Hepatocyte (in vitro differentiated cells): Measurements from ENCODE around the gene NPRL2. TPM values are rescaled to one million over a fixed set of nuclear protein-coding genes. Genes with fewer than 3 reads are reported as not detected.

ENCODE experiments used
- DNase-seq: peaks from one replicate; pipeline ENCODE4 v3.0.0-alpha.2; 2016; ENCODE audit warnings: low spot score
- H2AFZ ChIP-seq: fragments of 200-600 bp; sonication (generic); 2 replicates; pipeline ENCODE4 v1.6.0; 2016; ENCODE audit warnings: antibody characterized with exemption, mild to moderate bottlenecking
- H3K27ac ChIP-seq: fragments of 200-600 bp; sonication (generic); 2 replicates; pipeline ENCODE4 v1.5.1; 2016; ENCODE audit warnings: mild to moderate bottlenecking
- H3K27me3 ChIP-seq: fragments of 200-600 bp; sonication (generic); 2 replicates; pipeline ENCODE4 v1.6.1; 2016
- H3K36me3 ChIP-seq: fragments of 200-600 bp; sonication (generic); replicated peaks from 2 replicates; pipeline ENCODE4 v1.5.1; 2016; ENCODE audit warnings: low read depth; ENCODE audit not compliant: insufficient read depth
- H3K4me1 ChIP-seq: fragments of 200-600 bp; sonication (generic); 2 replicates; pipeline ENCODE4 v1.5.1; 2016; ENCODE audit warnings: mild to moderate bottlenecking, moderate library complexity; ENCODE audit not compliant: insufficient read depth
- H3K4me2 ChIP-seq: fragments of 200-600 bp; sonication (generic); 2 replicates; pipeline ENCODE4 v1.6.0; 2016
- H3K4me3 ChIP-seq: fragments of 200-600 bp; sonication (generic); 2 replicates; pipeline ENCODE4 v1.5.1; 2016; ENCODE audit warnings: mild to moderate bottlenecking
- H3K79me2 ChIP-seq: fragments of 200-600 bp; sonication (generic); 2 replicates; pipeline ENCODE4 v1.6.0; 2017; ENCODE audit warnings: mild to moderate bottlenecking
- H3K9me2 ChIP-seq: fragments of 200-600 bp; sonication (generic); replicated peaks from 2 replicates; pipeline ENCODE4 v1.6.0; 2017; ENCODE audit warnings: mild to moderate bottlenecking; ENCODE audit not compliant: insufficient read depth
- H3K9me3 ChIP-seq: fragments of 200-600 bp; sonication (generic); 2 replicates; pipeline ENCODE4 v1.5.1; 2016; ENCODE audit warnings: low read depth, mild to moderate bottlenecking
- H4K20me1 ChIP-seq: fragments of 200-600 bp; sonication (generic); 2 replicates; pipeline ENCODE4 v1.6.0; 2016; ENCODE audit warnings: mild to moderate bottlenecking; ENCODE audit not compliant: insufficient read depth, poor library complexity, severe bottlenecking
- EZH2 ChIP-seq: fragments of 200-600 bp; sonication (generic); IDR thresholded peaks from 2 replicates; pipeline ENCODE4 v1.6.1; 2016; ENCODE audit warnings: antibody characterized with exemption, mild to moderate bottlenecking, borderline replicate concordance
- EZH2phosphoT487 ChIP-seq: fragments of 200-600 bp; sonication (generic); IDR thresholded peaks from one replicate; pipeline ENCODE4 v1.6.1; 2018; ENCODE audit warnings: antibody characterized with exemption, mild to moderate bottlenecking, low read depth, moderate library complexity; ENCODE audit not compliant: unreplicated experiment, severe bottlenecking
- WGBS: methylation state at CpG from one replicate; pipeline ENCODE4 v1.1.6; 2016; ENCODE audit warnings: low lambda C conversion rate; ENCODE audit errors: missing lambda C conversion rate; 5-methylcytosine and 5-hydroxymethylcytosine counted together
- polyA plus RNA-seq: library from polyadenylated mRNA; unstranded; fragments of >200 nt; fragmentation: Nextera tagmentation; extraction: Ambion mirVana; gene quantifications from 2 replicates; pipeline ENCODE4 v1.2.1, GENCODE V29; 2016
- total RNA-seq: library from RNA; depleted of rRNA; stranded (reverse); fragments of >200 nt; gene quantifications from 2 replicates; pipeline ENCODE4 v1.2.3, GENCODE V29; 2014
- TF ChIP-seq, protein P1 (sequence below): fragments of 200-600 bp; sonication (generic); IDR thresholded peaks from 2 replicates; pipeline ENCODE4 v1.5.1; 2016; ENCODE audit warnings: antibody characterized with exemption, mild to moderate bottlenecking; ENCODE audit not compliant: poor library complexity

Gene NPRL2
- total and polyA plus RNA-seq, 2 experiments from 2014 or later, result 22.3 to 27.0 TPM

DNA sequence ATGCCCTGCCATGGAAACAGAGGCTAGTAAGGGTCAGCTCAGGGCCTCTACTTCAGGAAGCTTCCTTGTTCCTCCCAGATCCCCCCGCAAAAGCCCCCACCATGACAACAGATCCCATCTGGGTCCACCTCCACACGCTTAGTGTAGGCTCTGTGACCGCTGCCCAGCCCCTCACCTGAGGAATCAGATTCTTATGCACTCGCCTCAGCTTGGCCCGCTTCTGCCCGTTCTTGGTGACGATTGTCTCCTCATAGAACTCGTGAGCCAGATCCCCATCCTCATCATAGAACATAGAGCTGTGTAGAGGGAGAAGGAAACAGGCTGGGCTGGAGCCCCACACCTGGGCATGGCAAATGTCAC, 24.4 kb downstream of the NPRL2 start:
- Histone ChIP-seq H3K4me1 (peaks cover 24% of the 10 kb centered on the region), H3K4me3 (no peak overlapping the region), H3K9me2 (no peaks in the 10 kb centered on the region), H3K27ac (no peak overlapping the region), H3K36me3 (no peaks in the 10 kb centered on the region), H3K4me2 (no peak overlapping the region), H3K27me3 (no peaks in the 10 kb centered on the region), H3K9me3 (no peaks in the 10 kb centered on the region), H4K20me1 (peaks cover 2% of the 10 kb centered on the region), H2AFZ (no peak overlapping the region), H3K79me2 (peaks cover 20% of the 10 kb centered on the region)
- TF ChIP-seq, protein P1, sequence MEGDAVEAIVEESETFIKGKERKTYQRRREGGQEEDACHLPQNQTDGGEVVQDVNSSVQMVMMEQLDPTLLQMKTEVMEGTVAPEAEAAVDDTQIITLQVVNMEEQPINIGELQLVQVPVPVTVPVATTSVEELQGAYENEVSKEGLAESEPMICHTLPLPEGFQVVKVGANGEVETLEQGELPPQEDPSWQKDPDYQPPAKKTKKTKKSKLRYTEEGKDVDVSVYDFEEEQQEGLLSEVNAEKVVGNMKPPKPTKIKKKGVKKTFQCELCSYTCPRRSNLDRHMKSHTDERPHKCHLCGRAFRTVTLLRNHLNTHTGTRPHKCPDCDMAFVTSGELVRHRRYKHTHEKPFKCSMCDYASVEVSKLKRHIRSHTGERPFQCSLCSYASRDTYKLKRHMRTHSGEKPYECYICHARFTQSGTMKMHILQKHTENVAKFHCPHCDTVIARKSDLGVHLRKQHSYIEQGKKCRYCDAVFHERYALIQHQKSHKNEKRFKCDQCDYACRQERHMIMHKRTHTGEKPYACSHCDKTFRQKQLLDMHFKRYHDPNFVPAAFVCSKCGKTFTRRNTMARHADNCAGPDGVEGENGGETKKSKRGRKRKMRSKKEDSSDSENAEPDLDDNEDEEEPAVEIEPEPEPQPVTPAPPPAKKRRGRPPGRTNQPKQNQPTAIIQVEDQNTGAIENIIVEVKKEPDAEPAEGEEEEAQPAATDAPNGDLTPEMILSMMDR, result no peak
- TF ChIP-seq EZH2, result no peak
- DNase-seq, result no peak
- 95% methylated on average over 8 of the region's 8 CpGs for WGBS

DNA sequence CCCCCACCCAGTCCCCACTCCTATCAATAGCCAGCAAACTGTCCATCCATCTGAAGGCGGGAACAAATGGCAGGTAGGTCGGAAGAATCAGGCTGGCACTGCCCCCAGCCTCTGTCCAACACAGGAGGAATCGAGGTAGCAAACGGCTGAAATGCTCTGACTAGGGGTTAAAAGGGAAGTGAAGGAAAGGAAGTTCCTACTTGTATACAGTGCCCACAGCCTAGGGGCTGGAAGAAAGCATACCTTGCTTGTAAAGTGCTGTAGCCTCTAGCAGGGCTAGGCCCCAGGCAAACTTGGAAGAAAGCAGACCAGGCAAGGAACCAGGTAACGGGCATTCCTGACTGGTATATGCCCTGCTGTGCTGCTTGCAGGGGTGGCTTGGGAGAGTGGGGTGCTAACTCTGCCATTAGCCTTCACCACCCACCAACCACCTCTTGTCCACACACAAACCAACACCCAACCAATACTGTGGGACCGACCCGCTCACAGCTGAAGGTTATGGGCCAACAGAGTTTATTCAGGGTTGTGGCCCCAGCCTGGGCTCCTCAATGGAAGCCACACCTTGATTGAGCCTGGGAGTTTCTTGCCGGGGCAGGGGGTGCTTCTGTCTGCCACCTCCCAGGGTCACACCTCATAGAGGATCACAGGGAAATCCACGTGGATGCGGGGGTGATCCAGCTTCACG, 24.9 kb downstream of the NPRL2 start:
- Histone ChIP-seq H3K36me3 (no peaks in the 10 kb centered on the region), H3K4me2 (no peak overlapping the region), H4K20me1 (peaks cover 2% of the 10 kb centered on the region), H3K79me2 (peaks cover 22% of the 10 kb centered on the region), H3K27ac (no peak overlapping the region), H3K9me2 (no peaks in the 10 kb centered on the region), H3K4me3 (no peak overlapping the region), H3K4me1 (peaks cover 24% of the 10 kb centered on the region), H3K27me3 (no peaks in the 10 kb centered on the region), H2AFZ (no peak overlapping the region), H3K9me3 (no peaks in the 10 kb centered on the region)
- WGBS, result 96% methylated on average over 11 of the region's 11 CpGs
- no peak for DNase-seq
- no peak for TF ChIP-seq EZH2
- TF ChIP-seq, protein P1, result no peak
- TF ChIP-seq EZH2phosphoT487, result no peak

DNA sequence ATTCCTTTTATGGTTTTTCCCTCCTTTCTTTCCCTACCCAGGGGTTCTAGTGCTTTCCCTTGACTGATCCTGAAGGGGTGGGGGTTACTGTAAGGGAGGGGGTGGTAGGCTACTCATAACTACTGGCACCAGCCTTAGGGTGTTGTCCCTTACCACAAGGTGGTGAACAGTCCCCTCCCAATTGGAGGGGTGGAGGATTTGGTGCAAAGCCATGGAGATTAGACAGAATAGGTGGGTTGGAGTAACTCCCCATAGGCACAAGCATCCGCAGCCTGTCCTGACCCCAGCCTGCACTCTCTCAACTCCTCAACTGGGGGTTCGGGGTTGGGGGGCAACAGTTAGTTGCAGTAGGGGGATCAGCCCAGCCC, 25.5 kb downstream of the NPRL2 start:
- H3K27ac ChIP-seq, result no peak overlapping the region
- H3K4me2 ChIP-seq, result no peak overlapping the region
- H3K27me3 ChIP-seq, result no peaks in the 10 kb centered on the region
- 94% methylated on average over 2 of the region's 2 CpGs for WGBS
- no peak for DNase-seq
- H3K79me2 ChIP-seq, result peaks cover 27% of the 10 kb centered on the region
- TF ChIP-seq, protein P1, result no peak
- TF ChIP-seq EZH2phosphoT487 (no peak), EZH2 (no peak)
- H3K9me3 ChIP-seq, result no peaks in the 10 kb centered on the region
- H3K36me3 ChIP-seq, result no peaks in the 10 kb centered on the region
- H3K4me3 ChIP-seq, result no peak overlapping the region
- H3K4me1 ChIP-seq, result peaks cover 27% of the 10 kb centered on the region
- no peaks in the 10 kb centered on the region for H3K9me2 ChIP-seq
- H4K20me1 ChIP-seq, result peaks cover 2% of the 10 kb centered on the region
- no peak overlapping the region for H2AFZ ChIP-seq
